Fibroblast of lung (primary cell): ENCODE results near the gene ADORA2B.
"Not testable (repeated sequence)": the region's sequence is repeated elsewhere in the genome, so short reads cannot be mapped to it uniquely, and the experiment has no call there.

Experiments
- EZH2 ChIP-seq: IDR thresholded peaks from 2 replicates; pipeline ENCODE4 v1.5.1; 2012; ENCODE audit warnings: low read length, control low read depth, mild to moderate bottlenecking; ENCODE audit errors: missing control alignments
- TF ChIP-seq, protein P1 (sequence below), 2 donors: IDR thresholded peaks in 1 of 2; conservative IDR thresholded peaks in 1 of 2; 1 replicate in 1 of 2; 2 replicates in 1 of 2; pipeline ENCODE4 v1.5.1; 2011 to 2012; ENCODE audit warnings: low read length in 2 of 2, control low read depth in 1 of 2, inconsistent platforms in 1 of 2, low read depth in 1 of 2, mild to moderate bottlenecking in 1 of 2

DNA sequence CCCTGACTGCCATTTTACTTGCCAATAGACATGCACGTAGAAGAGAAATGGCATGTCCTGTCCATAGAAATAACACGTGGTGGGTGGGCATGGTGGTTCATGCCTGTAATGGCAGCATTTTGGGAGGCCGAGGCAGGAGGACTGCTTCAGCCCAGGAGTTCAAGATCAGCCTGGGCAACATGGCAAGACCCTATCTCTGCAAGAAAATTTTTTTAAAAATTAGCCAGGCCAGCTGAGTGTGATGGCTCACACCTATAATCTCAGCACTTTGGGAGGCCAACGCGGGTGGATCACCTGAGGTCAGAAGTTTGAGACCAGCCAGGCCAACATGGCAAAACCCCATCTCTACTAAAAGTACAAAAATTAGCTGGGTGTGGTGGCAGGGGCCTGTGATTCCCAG is 33.2 kb upstream of the ADORA2B start:
- TF ChIP-seq, protein P1, sequence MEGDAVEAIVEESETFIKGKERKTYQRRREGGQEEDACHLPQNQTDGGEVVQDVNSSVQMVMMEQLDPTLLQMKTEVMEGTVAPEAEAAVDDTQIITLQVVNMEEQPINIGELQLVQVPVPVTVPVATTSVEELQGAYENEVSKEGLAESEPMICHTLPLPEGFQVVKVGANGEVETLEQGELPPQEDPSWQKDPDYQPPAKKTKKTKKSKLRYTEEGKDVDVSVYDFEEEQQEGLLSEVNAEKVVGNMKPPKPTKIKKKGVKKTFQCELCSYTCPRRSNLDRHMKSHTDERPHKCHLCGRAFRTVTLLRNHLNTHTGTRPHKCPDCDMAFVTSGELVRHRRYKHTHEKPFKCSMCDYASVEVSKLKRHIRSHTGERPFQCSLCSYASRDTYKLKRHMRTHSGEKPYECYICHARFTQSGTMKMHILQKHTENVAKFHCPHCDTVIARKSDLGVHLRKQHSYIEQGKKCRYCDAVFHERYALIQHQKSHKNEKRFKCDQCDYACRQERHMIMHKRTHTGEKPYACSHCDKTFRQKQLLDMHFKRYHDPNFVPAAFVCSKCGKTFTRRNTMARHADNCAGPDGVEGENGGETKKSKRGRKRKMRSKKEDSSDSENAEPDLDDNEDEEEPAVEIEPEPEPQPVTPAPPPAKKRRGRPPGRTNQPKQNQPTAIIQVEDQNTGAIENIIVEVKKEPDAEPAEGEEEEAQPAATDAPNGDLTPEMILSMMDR (conservative IDR thresholded peaks at IDR 0.05 in 1 of 2, IDR thresholded peaks at IDR 0.05 in 1 of 2; ENCODE audit: low read depth in 1 of 2, low read length in 2 of 2), result not testable (repeated sequence)
- TF ChIP-seq EZH2, result not testable (repeated sequence)
